VCaP (cell line): ENCODE results near the gene MEF2C.

Experiments
- H3K27ac ChIP-seq: fragments of 450-650 bp; 2 replicates; pipeline ENCODE4 v1.5.1; 2017
- CTCF ChIP-seq: fragments of 450-650 bp; conservative IDR thresholded peaks from 2 replicates; pipeline ENCODE4 v1.5.1; 2017; ENCODE audit warnings: mild to moderate bottlenecking, moderate library complexity

Gene MEF2C

GRCh38 chr5:88878976-88879375 lies 4.0 kb downstream of the MEF2C start:
- H3K27ac ChIP-seq: no peak overlapping the region
- TF ChIP-seq CTCF: no peak

- no peak for TF ChIP-seq CTCF
- no peak overlapping the region for H3K27ac ChIP-seq
These were observed 5.2 kb downstream of the MEF2C start for GRCh38 chr5:88877826-88878225.

GRCh38 chr5:88876714-88877113 lies 6.3 kb downstream of the MEF2C start:
- no peak for TF ChIP-seq CTCF
- H3K27ac ChIP-seq: no peak overlapping the region

GRCh38 chr5:88875341-88876234 lies 7.4 kb downstream of the MEF2C start:
- no peak overlapping the region for H3K27ac ChIP-seq
- no peak for TF ChIP-seq CTCF

- TF ChIP-seq CTCF: no peak
- no peak overlapping the region for H3K27ac ChIP-seq
These were observed 9.5 kb downstream of the MEF2C start for GRCh38 chr5:88873447-88873846.

GRCh38 chr5:88872971-88873370 lies 10.0 kb downstream of the MEF2C start:
- TF ChIP-seq CTCF: no peak
- H3K27ac ChIP-seq: no peak overlapping the region

GRCh38 chr5:88870285-88870684 lies 12.7 kb downstream of the MEF2C start:
- H3K27ac ChIP-seq: no peak overlapping the region
- TF ChIP-seq CTCF: no peak
